ENCODE data around the gene SCAPER. TPM values are rescaled to one million over a fixed set of nuclear protein-coding genes. Genes with fewer than 3 reads are reported as not detected.
A peak's percentile ranks its signal among the peaks of the same experiment; 100 is the strongest.

Gene SCAPER
- total and polyA plus RNA-seq, 10 donors: 3.9 to 53.3 (median 34.0) TPM

DNA sequence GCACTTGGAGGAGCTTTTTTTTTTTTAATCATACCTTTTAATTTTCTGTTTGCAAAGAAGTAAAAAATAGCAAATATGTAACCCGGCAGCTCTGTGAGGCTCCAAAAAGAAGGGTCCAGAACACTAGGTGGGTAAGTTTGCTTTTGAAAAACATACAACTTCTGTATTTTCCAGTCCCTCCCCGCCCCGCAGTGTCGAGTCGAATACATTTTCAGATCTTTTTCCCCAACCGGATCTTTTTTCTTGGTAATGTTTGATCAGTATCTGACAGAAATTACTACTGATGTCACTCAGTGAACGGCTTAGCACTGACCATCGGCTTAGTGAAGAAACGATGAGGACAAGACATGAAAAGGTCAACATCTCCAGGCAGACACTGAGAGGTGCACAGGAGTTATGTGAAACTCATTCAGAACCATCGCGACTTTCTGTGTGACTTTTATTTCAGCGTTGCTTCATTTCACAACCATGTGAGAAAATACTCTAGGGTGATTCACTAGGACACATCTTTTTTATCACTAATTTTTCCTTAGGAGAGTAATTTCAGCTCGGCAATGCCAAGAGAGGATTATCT lies 557.6 kb downstream of the SCAPER start:
- Histone ChIP-seq H3K36me3 (peaks cover 0 to 15% (median 0%) of the 10 kb centered on the region in 6 donors), H3K4me1 (peaks cover 24 to 41% (median 30%) of the 10 kb centered on the region in 6 donors), H3K27ac (no peak overlapping the region), H3K4me3 (peak overlapping the region in 2 of 8 donors; percentile 38 to 68), H3K9me3 (peaks cover 0 to 4% (median 0%) of the 10 kb centered on the region in 8 donors), H3K27me3 (replicated peaks in 1 of 7) (peaks cover 19 to 66% (median 64%) of the 10 kb centered on the region in 7 donors)
- intact Hi-C loops (cut with DNase I; ENCODE audit: low total_unique reads): no loop called here
- no peak for DNase-seq
- WGBS, 5 donors: 57 to 81% (median 68%) methylated on average over 13 of the region's 13 CpGs
- TF ChIP-seq POLR2AphosphoS5 (IDR thresholded peaks at IDR 0.05) (no peak), POLR2A (IDR thresholded peaks at IDR 0.05) (no peak)
- TF ChIP-seq, protein P1, sequence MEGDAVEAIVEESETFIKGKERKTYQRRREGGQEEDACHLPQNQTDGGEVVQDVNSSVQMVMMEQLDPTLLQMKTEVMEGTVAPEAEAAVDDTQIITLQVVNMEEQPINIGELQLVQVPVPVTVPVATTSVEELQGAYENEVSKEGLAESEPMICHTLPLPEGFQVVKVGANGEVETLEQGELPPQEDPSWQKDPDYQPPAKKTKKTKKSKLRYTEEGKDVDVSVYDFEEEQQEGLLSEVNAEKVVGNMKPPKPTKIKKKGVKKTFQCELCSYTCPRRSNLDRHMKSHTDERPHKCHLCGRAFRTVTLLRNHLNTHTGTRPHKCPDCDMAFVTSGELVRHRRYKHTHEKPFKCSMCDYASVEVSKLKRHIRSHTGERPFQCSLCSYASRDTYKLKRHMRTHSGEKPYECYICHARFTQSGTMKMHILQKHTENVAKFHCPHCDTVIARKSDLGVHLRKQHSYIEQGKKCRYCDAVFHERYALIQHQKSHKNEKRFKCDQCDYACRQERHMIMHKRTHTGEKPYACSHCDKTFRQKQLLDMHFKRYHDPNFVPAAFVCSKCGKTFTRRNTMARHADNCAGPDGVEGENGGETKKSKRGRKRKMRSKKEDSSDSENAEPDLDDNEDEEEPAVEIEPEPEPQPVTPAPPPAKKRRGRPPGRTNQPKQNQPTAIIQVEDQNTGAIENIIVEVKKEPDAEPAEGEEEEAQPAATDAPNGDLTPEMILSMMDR (IDR thresholded peaks at IDR 0.05 in 8 of 11, conservative IDR thresholded peaks at IDR 0.05 in 3 of 11): no peak

DNA sequence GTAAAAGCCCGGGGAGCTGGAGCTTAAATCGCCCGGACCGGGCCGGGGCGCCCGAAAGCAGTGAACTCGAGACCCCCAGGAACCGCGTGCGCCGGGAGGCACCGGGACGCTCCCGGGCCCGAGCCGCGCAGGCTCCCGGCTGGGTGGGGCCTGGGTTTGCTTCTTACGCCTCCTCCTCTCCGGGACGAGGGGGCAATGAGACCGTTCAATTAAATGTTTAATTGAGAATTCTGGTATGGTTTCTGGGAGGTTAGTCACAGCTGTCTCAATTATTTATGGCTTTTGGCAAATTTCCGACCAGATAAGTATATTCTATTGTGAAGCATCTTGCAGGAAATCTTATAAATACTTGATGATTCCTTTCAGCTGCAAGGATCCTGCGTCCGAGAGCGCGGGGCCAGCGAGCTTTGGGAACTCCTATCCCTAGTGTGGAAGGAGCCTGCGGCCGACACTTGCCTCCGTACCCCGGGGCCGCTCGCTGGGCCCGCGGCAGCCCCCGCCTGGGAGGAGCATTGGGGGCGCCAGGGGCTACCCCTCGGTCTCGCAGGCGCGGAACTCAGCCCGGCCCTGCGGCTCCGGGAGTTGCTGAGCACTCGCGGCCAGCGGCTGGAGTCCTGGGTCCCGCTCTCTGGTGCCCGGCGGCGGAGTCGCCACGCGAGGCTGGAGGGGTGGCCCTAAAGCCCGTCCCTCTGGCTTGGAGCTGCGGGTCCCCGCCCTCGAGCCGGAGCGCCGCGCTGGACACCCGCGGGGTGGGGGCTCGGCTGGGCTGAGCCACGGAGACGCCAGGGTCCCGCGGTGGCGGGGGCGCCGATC lies 558.3 kb downstream of the SCAPER start:
- TF ChIP-seq POLR2AphosphoS5 (IDR thresholded peaks at IDR 0.05): peak in 1 of 3 donors; percentile 23
- TF ChIP-seq, protein P1 (IDR thresholded peaks at IDR 0.05 in 8 of 11, conservative IDR thresholded peaks at IDR 0.05 in 3 of 11): no peak
- TF ChIP-seq POLR2A (IDR thresholded peaks at IDR 0.05): no peak
- peaks cover 0 to 13% (median 0%) of the 10 kb centered on the region in 6 donors for H3K36me3 ChIP-seq
- H3K4me3 ChIP-seq: peak overlapping the region; percentile 32 to 68 (median 38)
- H3K27ac ChIP-seq: no peak overlapping the region
- intact Hi-C loops (cut with DNase I; ENCODE audit: low total_unique reads): no loop called here
- H3K9me3 ChIP-seq: peaks cover 0 to 8% (median 0%) of the 10 kb centered on the region in 8 donors
- WGBS, 5 donors: 5 to 11% (median 6%) methylated on average over 45 to 74 of the region's 74 CpGs
- peaks cover 26 to 73% (median 71%) of the 10 kb centered on the region in 7 donors for H3K27me3 ChIP-seq (replicated peaks in 1 of 7)
- peak; percentile 76 for DNase-seq
- H3K4me1 ChIP-seq: peaks cover 31 to 48% (median 37%) of the 10 kb centered on the region in 6 donors

DNA sequence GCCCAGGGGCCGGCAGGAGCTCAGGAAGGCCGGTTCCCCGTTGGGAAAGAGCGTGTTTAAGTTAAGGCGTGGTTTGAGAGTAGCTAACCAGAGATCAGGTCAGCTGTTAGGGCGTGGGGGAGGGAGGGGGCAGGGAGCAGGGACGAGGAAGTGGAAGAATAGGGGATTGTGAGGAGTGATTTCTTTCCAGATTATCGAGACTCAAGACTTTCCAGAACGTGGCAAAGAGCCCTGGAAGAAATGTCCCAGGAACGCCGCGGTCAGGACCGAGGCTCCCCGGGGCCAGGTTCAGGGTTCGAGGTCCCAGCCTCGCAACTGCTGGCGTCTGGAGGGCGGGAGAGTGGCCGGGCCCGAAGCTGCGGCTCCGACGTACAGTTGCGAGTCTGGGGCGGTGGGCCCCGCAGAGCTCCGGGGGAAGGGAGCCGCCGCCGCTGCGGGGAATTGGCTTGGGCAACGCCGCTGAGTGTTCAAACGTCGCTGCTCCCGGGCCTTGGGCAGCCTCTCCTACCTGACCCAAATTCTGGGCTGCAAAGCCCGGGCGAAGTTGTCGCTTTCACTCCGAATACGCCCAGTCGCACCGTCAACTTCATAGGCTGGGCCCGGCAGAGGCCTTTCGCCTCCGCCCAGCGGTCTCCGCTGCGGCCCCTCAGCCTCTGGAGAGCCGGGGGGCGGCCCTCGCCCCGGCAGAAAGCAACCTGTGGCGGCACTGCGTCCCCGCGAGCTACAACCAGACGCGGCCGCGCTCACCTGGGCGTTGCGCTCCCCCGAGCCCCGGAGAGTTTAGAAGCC lies 559.1 kb downstream of the SCAPER start:
- 1 to 6% (median 2%) methylated on average over 45 to 65 of the region's 65 CpGs for WGBS, 5 donors

DNA sequence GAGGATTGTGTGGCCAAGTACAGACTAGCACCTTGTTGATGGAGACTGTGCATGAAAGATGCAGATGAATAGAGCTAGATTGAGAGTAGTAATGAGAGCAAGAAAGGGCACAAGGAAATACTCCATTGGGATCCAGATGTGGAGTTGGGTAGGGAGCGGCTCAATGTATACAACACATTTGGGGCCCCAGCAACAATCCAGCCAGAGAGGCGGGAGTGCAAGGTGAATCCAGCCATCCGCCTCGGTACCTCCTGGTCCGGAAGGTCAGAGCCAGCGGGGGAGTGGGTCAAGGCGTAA lies 559.6 kb downstream of the SCAPER start:
- intact Hi-C loops (cut with DNase I; ENCODE audit: low total_unique reads): no loop called here
- 8 to 17% (median 14%) methylated on average over 7 of the region's 7 CpGs for WGBS, 5 donors
- no peak for DNase-seq
- TF ChIP-seq POLR2A (IDR thresholded peaks at IDR 0.05) (no peak), POLR2AphosphoS5 (IDR thresholded peaks at IDR 0.05) (no peak)
- TF ChIP-seq, protein P1 (IDR thresholded peaks at IDR 0.05 in 8 of 11, conservative IDR thresholded peaks at IDR 0.05 in 3 of 11): no peak
- Histone ChIP-seq H3K9me3 (peaks cover 0 to 8% (median 0%) of the 10 kb centered on the region in 8 donors), H3K4me1 (peaks cover 44 to 61% (median 51%) of the 10 kb centered on the region in 6 donors), H3K27me3 (replicated peaks in 1 of 7) (peaks cover 34 to 86% (median 85%) of the 10 kb centered on the region in 7 donors), H3K27ac (no peak overlapping the region), H3K36me3 (peaks cover 0 to 6% (median 0%) of the 10 kb centered on the region in 6 donors), H3K4me3 (peak overlapping the region in 3 of 8 donors; percentile 37 to 68 (median 47))

More for the DNA sequence above, 559.1 kb downstream of the SCAPER start:
- intact Hi-C loops (cut with DNase I; ENCODE audit: low total_unique reads): no loop called here
- peaks cover 38 to 56% (median 45%) of the 10 kb centered on the region in 6 donors for H3K4me1 ChIP-seq
- peaks cover 29 to 81% (median 79%) of the 10 kb centered on the region in 7 donors for H3K27me3 ChIP-seq (replicated peaks in 1 of 7)
- peaks cover 0 to 8% (median 0%) of the 10 kb centered on the region in 8 donors for H3K9me3 ChIP-seq
- DNase-seq: peak; percentile 75
- H3K36me3 ChIP-seq: peaks cover 0 to 10% (median 0%) of the 10 kb centered on the region in 6 donors
- TF ChIP-seq POLR2AphosphoS5 (IDR thresholded peaks at IDR 0.05): peak in 1 of 3 donors; percentile 18
- TF ChIP-seq POLR2A (IDR thresholded peaks at IDR 0.05): no peak
- H3K4me3 ChIP-seq: peak overlapping the region; percentile 32 to 68 (median 38)
- H3K27ac ChIP-seq: no peak overlapping the region
